HCT116 (cell line): Measurements from ENCODE around the gene DPP4. TPM values are rescaled to one million over a fixed set of nuclear protein-coding genes. Genes with fewer than 3 reads are reported as not detected.

Experiments used
- ATAC-seq: fragments of 200-7000 bp; cut with Tn5 transposase; 2 replicates; pipeline ENCODE4 v1.9.1; 2020; ENCODE audit warnings: mild to moderate bottlenecking, moderate library complexity
- BruUV-seq: library from RNA; stranded (reverse); fragments of 400-500 nt; replicated peaks from 2 replicates; lab custom pipeline; 2021; lab: Mats Ljungman, UMichigan
- CTCF ChIA-PET: fragments of 300-600 bp; sonication (Branson Sonifier 250); formaldehyde crosslinking; loops from one replicate; lab custom pipeline; 2021; ENCODE audit warnings: antibody characterized with exemption; lab: Charles Lee
- POLR2A ChIA-PET: fragments of 300-600, 350-600 bp; sonication (Branson Sonifier 250); formaldehyde crosslinking; loops from one replicate; lab custom pipeline; 2021; ENCODE audit warnings: antibody characterized with exemption; lab: Charles Lee
- RAD21 ChIA-PET, 2 experiments: fragments of 300-600 bp; sonication (Branson Sonifier 250); formaldehyde crosslinking; loops; one replicate each; lab custom pipeline; 2023; ENCODE audit warnings: low total read pairs in 2 of 2; ENCODE audit not compliant: uncharacterized antibody in 2 of 2, unreplicated experiment in 2 of 2, low non-redundant PET in 1 of 2; lab: Charles Lee
- DNase-seq: peaks from one replicate; pipeline ENCODE4 v3.0.0-alpha.2; 2010; ENCODE audit warnings: low read depth, low spot score
- H2AFZ ChIP-seq: fragments of 200-600 bp; shearing (Covaris generic), sonication (generic); 2 replicates; pipeline ENCODE4 v1.6.1; 2017; ENCODE audit warnings: low read depth, mixed run types, mixed read lengths, antibody characterized with exemption, low read length; ENCODE audit not compliant: poor library complexity, severe bottlenecking
- H3K27ac ChIP-seq: 2 replicates; pipeline ENCODE4 v1.5.1; 2012; ENCODE audit warnings: low read depth, low read length
- H3K27me3 ChIP-seq: fragments of 200-600 bp; sonication (generic); 2 replicates; pipeline ENCODE4 v1.6.1; 2016; ENCODE audit warnings: mixed run types, low read length, mixed read lengths; ENCODE audit not compliant: insufficient read depth
- H3K36me3 ChIP-seq, 2 experiments: fragments of 200-500 bp in 1 of 2; fragments of 200-600 bp in 1 of 2; sonication (Bioruptor generic) in 1 of 2; sonication (generic) in 1 of 2; 2 replicates each; pipeline versions ENCODE4 v1.5.1 to v1.6.1; 2014 to 2016; ENCODE audit warnings: low read length in 2 of 2, inconsistent platforms in 1 of 2, mixed read lengths in 1 of 2, mixed run types in 1 of 2; ENCODE audit not compliant: insufficient read depth in 2 of 2, control insufficient read depth in 1 of 2
- H3K4me1 ChIP-seq, 2 experiments: fragments of 200-600 bp in 1 of 2; sonication (generic) in 1 of 2; 2 replicates each; pipeline versions ENCODE4 v1.5.1 to v1.6.1; 2012 to 2017; ENCODE audit warnings: low read length in 2 of 2, inconsistent platforms in 1 of 2, mild to moderate bottlenecking in 1 of 2, mixed read lengths in 1 of 2, mixed run types in 1 of 2, moderate library complexity in 1 of 2; ENCODE audit not compliant: insufficient read depth in 2 of 2, control insufficient read depth in 1 of 2
- H3K4me2 ChIP-seq: fragments of 200-600 bp; sonication (generic); 2 replicates; pipeline ENCODE4 v1.6.1; 2017; ENCODE audit warnings: mixed run types, low read length, mixed read lengths
- H3K4me3 ChIP-seq, 2 experiments: fragments of 200-600 bp in 1 of 2; sonication (generic) in 1 of 2; replicated peaks in 1 of 2; 2 replicates each; pipeline ENCODE4 v1.5.1; 2011 to 2016; ENCODE audit warnings: low read length in 2 of 2, control low read depth in 1 of 2, low read depth in 1 of 2, mild to moderate bottlenecking in 1 of 2, mixed read lengths in 1 of 2, mixed run types in 1 of 2
- H3K79me2 ChIP-seq: fragments of 200-600 bp; sonication (generic); 2 replicates; pipeline ENCODE4 v1.6.1; 2017; ENCODE audit warnings: mild to moderate bottlenecking, mixed run types, low read length, moderate library complexity, mixed read lengths; ENCODE audit not compliant: insufficient read depth
- H3K9ac ChIP-seq: fragments of 200-600 bp; sonication (generic); 2 replicates; pipeline ENCODE4 v1.6.1; 2016; ENCODE audit warnings: low read length, mixed read lengths
- H3K9me2 ChIP-seq: fragments of 200-600 bp; sonication (generic), shearing (Covaris generic); 2 replicates; pipeline ENCODE4 v1.6.1; 2017; ENCODE audit warnings: mixed run types, mild to moderate bottlenecking, moderate library complexity; ENCODE audit not compliant: insufficient read depth
- H3K9me3 ChIP-seq, 2 experiments: fragments of 200-500 bp in 1 of 2; fragments of 200-600 bp in 1 of 2; sonication (Bioruptor generic) in 1 of 2; sonication (generic) in 1 of 2; 2 replicates each; pipeline ENCODE4 v1.6.1; 2014 to 2017; ENCODE audit warnings: low read length in 2 of 2, mixed read lengths in 2 of 2, inconsistent platforms in 1 of 2, low read depth in 1 of 2, mild to moderate bottlenecking in 1 of 2, mixed run types in 1 of 2, moderate library complexity in 1 of 2; ENCODE audit not compliant: control insufficient read depth in 1 of 2, insufficient read depth in 1 of 2
- H4K20me1 ChIP-seq: fragments of 200-600 bp; sonication (generic), shearing (Covaris generic); 2 replicates; pipeline ENCODE4 v1.6.1; 2017; ENCODE audit warnings: mixed run types, mild to moderate bottlenecking, moderate library complexity; ENCODE audit not compliant: insufficient read depth
- ATF3 ChIP-seq: IDR thresholded peaks from 2 replicates; pipeline ENCODE4 v1.6.1; 2012
- CBX3 ChIP-seq: IDR thresholded peaks from 2 replicates; pipeline ENCODE4 v1.6.1; 2012; ENCODE audit warnings: low read depth
- CTCF ChIP-seq, 3 experiments: fragments of 200-600 bp in 1 of 3; sonication (generic) in 1 of 3; IDR thresholded peaks in 2 of 3; conservative IDR thresholded peaks in 1 of 3; 2 replicates each; pipeline ENCODE4 v1.5.1; 2012 to 2017; ENCODE audit warnings: low read depth in 2 of 3, low read length in 2 of 3, antibody characterized with exemption in 1 of 3, borderline replicate concordance in 1 of 3, control low read depth in 1 of 3, mild to moderate bottlenecking in 1 of 3, mixed read lengths in 1 of 3, mixed run types in 1 of 3, moderate library complexity in 1 of 3; ENCODE audit not compliant: insufficient read depth in 1 of 3
- EGR1 ChIP-seq: IDR thresholded peaks from 2 replicates; pipeline ENCODE4 v1.6.1; 2012; ENCODE audit warnings: low read depth
- EZH2 ChIP-seq: fragments of 200-600 bp; sonication (generic); IDR thresholded peaks from 2 replicates; pipeline ENCODE4 v1.6.1; 2017; ENCODE audit warnings: antibody characterized with exemption, mixed run types
- EZH2phosphoT487 ChIP-seq: fragments of 200-600 bp; IDR thresholded peaks from 2 replicates; pipeline ENCODE4 v1.6.1; 2018; ENCODE audit warnings: antibody characterized with exemption, borderline replicate concordance
- FOSL1 ChIP-seq: IDR thresholded peaks from 2 replicates; pipeline ENCODE4 v1.6.1; 2012; ENCODE audit warnings: low read depth
- JUND ChIP-seq: IDR thresholded peaks from 2 replicates; pipeline ENCODE4 v1.6.1; 2012
- MAX ChIP-seq: IDR thresholded peaks from 2 replicates; pipeline ENCODE4 v1.6.1; 2012
- RAD21 ChIP-seq: IDR thresholded peaks from 2 replicates; pipeline ENCODE4 v1.6.1; 2012; ENCODE audit warnings: low read depth, mild to moderate bottlenecking
- REST ChIP-seq: IDR thresholded peaks from 2 replicates; pipeline ENCODE4 v1.6.1; 2012; ENCODE audit warnings: low read depth
- SRF ChIP-seq: IDR thresholded peaks from 2 replicates; pipeline ENCODE4 v1.6.1; 2012; ENCODE audit warnings: low read depth
- YY1 ChIP-seq: IDR thresholded peaks from 2 replicates; pipeline ENCODE4 v1.6.1; 2011; ENCODE audit warnings: low read length, low read depth, moderate library complexity, mild to moderate bottlenecking; ENCODE audit not compliant: insufficient replicate concordance; ENCODE audit errors: extremely low read depth
- intact Hi-C: fragments of 100-400 bp; cut with micrococcal nuclease; formaldehyde crosslinking; loops from 2 replicates; pipeline ENCODE4 v1.10.0; 2022
- total RNA-seq: library from RNA; stranded (reverse); gene quantifications from one replicate; pipeline ENCODE4 v1.2.1, GENCODE V29; 2021; ENCODE audit not compliant: unreplicated experiment
- TF ChIP-seq, protein P1 (sequence below): IDR thresholded peaks from 2 replicates; pipeline ENCODE4 v1.6.1; 2011; ENCODE audit warnings: mild to moderate bottlenecking, low read length, moderate library complexity; ENCODE audit not compliant: insufficient replicate concordance; ENCODE audit errors: extremely low read depth

DPP4 gene
- total RNA-seq, 1 experiment from 2014 or later, result 3.6 TPM

DNA sequence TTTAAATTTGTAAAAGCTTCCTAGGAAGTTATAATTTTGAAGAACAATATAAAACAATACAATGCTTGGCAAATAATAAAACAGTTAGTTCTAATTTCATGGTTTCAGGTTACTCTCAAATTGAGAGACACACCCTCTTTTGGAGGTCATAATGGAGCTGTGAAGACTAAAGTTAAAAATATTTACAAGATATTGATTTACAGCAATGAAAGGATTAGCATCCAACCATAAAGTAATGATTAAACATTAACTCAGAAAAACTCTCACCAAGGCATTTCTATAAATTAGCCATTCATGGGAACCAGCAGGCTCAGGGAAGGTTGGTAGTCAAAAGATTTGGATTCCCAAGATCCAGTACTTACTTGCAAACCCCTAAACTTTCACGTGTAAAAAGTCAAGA is 6.4 kb downstream of the DPP4 start:
- intact Hi-C loops, result no loop called here
- Histone ChIP-seq H3K4me1 (peaks cover 2 to 20% of the 10 kb centered on the region in 2 experiments; a peak in 2 of 4 replicates), H3K9me2 (no peaks in the 10 kb centered on the region), H2AFZ (no peak overlapping the region), H3K9ac (no peak overlapping the region), H3K9me3 (no peaks in the 10 kb centered on the region), H3K4me3 (no peak overlapping the region), H3K27me3 (no peaks in the 10 kb centered on the region), H3K36me3 (no peaks in the 10 kb centered on the region), H3K79me2 (no peaks in the 10 kb centered on the region), H3K27ac (no peak overlapping the region), H3K4me2 (0 out of 2 replicates have a peak overlapping the region, but pooled peaks have one; percentile 9), H4K20me1 (no peaks in the 10 kb centered on the region)
- no peak for ATAC-seq
- no peak for TF ChIP-seq YY1
- TF ChIP-seq CTCF (IDR thresholded peaks at IDR 0.05 in 2 of 3, conservative IDR thresholded peaks at IDR 0.05 in 1 of 3; ENCODE audit: borderline replicate concordance in 1 of 3, insufficient read depth in 1 of 3, low read depth in 2 of 3, low read length in 2 of 3), result no peak
- TF ChIP-seq ATF3, result no peak
- no peak for TF ChIP-seq SRF
- TF ChIP-seq FOSL1, result no peak
- no peak for TF ChIP-seq REST
- no peak for TF ChIP-seq MAX
- TF ChIP-seq, protein P1, sequence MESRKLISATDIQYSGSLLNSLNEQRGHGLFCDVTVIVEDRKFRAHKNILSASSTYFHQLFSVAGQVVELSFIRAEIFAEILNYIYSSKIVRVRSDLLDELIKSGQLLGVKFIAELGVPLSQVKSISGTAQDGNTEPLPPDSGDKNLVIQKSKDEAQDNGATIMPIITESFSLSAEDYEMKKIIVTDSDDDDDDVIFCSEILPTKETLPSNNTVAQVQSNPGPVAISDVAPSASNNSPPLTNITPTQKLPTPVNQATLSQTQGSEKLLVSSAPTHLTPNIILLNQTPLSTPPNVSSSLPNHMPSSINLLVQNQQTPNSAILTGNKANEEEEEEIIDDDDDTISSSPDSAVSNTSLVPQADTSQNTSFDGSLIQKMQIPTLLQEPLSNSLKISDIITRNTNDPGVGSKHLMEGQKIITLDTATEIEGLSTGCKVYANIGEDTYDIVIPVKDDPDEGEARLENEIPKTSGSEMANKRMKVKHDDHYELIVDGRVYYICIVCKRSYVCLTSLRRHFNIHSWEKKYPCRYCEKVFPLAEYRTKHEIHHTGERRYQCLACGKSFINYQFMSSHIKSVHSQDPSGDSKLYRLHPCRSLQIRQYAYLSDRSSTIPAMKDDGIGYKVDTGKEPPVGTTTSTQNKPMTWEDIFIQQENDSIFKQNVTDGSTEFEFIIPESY, result no peak
- no peak for TF ChIP-seq RAD21
- TF ChIP-seq JUND, result no peak
- TF ChIP-seq EZH2phosphoT487, result no peak
- no peak for TF ChIP-seq CBX3
- TF ChIP-seq EGR1, result no peak
- TF ChIP-seq EZH2, result no peak
- no TSS peak for BruUV-seq
- no peak for DNase-seq
- RAD21 ChIA-PET, result no interaction called here
- CTCF ChIA-PET, result no interaction called here
- POLR2A ChIA-PET, result no interaction called here
